NK-92 (cell line): ENCODE data around the gene KIAA0040.

Source experiments
- DNase-seq: peaks from one replicate; lab custom pipeline; 2025; ENCODE audit not compliant: unreplicated experiment; lab: John Stamatoyannopoulos, UW

Gene KIAA0040

DNA sequence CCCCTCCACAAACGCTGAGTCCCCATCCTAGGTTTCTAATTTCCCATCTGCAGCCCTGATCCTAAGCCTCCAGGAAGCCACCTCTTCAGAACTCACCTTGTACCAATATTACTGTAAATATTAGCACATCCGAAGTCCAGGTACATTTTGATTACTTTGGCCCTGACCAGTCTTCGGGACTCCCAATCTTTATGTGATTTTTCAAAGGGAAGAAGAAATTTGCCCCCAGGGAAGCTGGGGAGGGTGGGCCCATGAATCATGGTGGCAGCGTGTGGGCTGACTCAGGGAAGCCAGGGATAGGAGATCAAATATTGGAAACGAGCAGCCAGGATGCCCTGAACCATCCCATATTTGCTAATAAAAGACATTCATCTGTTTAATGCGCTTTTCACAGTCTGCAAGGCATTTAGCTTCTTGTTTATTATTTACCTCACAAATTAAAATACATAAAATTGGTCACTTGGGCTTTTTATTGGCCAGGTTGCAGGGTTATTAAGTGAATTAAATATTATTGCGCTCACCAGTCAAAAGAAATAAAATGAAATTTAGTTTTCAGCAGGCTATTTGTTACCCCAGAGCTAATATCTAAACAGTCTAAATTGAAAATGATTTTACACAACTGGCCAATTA, 46.6 kb downstream of the KIAA0040 start:
- DNase-seq, result no peak

DNA sequence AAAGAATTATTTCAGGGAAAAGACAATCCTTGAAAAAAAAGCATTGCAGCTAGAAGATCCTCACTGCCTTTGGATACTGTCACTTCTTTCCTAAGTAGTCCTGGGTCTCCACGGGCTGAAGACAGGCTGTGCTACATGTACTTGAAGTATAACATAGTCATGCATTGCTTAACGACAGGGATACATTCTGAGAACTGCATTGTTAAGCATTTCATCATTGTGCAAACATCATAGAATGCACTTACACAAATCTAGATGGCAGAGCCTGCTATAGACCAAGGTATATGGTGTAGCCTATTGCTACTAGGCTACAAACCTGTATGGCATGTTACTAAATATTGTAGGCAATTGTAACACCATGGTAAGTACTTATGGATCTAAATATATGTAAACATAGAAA, 54.0 kb downstream of the KIAA0040 start:
- DNase-seq, result no peak

DNA sequence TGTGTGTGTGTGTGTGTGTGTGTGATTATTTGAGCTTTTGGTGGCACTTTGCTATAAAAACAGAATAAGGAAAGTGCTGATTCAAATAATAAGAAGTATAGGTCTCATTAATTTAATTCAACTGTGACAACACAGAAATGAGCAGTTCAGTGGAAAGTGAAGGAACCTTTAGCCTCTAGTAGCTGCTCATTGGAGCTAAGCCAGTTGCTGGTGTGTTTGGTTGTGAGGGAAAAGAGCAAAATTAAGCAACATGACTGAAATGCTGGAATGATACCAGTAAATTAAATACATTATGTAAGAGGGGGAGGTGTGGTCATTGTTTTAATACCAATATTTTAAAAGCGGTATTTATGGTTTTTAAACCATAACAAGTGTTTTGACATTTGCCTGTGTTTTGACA, 55.2 kb downstream of the KIAA0040 start:
- DNase-seq, result no peak

DNA sequence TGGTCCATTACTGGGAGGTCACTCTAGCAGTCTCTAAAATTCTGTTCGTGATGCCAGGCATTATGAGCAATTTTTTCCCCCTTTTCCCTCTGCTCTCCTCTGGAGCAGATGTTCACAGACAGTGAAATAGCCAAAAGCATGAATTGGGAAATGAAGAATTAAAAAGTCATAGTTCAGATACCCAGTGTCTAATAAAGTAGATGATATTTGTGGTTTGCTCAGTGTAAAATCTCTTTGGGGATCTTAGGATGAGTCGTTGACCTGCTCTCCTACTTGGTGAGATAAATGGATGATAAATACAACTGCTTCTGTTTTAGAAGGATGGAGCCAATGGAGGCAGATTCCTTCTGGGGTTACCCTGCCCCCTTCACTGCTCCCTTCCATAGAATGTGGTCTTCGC, 56.3 kb downstream of the KIAA0040 start:
- no peak for DNase-seq

DNA sequence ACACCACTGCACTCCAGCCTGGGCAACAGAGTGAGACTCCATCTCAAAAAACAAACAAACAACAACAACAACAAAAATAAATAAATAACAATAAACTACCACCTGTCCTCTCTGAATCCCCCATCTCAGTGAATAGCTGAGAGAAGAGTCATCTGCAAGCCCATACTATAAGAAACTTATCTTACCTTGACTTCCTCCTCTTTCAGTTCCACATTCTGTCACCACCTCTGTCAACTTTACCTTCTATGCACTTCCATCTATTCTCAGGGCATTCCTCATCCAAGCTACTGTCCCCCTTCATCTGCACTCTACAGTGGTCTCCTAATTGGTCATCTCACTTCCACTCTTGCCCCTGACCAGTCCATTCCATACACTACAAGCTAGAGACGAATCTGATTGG, 58.1 kb downstream of the KIAA0040 start:
- no peak for DNase-seq

DNA sequence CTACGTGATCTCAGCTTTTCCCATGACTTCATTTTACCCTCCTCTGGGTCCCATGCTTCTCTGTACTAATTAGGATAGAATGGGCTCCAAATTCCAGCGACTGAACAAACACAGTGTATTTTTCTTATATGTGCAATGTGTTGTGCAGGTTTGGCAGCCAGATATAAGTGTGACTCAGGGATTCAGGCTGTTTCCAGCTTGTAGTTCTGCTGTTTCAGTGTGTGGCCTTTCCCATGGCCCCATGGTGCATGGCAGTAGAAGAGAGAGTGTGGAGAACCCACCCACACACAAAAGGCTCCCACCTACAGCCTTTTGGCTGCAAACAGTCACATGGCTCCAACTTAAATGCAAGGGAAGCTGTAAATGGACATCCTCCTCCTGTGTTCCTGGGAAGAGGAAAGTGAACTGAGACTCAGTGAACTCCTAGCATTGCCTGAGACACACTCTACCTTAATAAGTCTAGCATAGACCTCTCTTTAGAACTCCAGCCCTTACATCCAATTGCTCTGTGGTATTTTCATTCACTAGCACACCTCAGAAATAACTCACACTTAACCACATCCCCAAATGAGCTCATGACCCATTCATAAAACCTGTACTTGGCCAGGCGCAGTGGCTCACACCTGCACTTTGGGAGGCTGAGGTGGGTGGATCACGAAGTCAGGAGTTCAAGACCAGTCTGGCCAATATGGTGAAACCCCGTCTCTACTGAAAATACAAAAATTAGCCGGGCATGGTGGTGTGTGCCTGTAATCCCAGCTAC, 58.7 kb downstream of the KIAA0040 start:
- DNase-seq, result no peak

DNA sequence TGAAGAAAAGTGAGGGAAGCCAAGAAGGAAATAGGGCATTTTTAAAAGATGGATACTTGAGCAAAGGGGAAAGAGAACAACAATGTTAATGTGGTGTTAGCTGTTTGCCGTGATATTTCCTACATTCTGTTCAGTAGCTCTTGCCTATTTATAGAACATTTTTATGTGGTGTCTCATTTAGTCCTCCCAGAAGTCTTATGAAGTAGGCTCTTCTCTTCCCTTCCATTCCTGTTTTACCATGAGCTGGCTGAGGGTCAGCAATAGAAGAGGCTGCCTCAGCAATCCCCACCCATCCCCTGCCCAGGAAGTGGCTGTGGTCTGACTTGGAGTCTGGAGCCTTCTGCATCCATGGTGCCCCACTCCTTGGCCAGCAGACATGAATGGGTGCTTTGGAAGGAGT, 60.1 kb downstream of the KIAA0040 start:
- DNase-seq, result no peak

DNA sequence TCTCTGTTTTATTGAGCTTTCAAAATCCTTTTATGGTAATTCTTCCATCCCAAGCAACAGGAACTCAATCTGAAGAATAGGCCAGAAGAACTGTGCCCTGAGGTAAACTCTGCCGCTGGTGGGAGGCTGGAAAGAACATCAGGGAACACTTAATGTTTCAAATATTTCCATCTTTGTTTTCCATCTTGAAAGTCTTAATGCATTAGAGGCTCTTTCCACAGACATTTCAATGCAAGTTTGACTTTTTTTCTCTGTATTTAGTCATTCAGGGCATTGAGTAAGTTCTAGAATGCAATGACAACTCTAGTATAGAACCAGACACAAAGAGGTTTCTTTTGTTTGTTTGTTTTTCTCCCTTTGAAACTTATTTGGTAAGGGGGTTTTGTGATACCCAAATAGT, 61.5 kb downstream of the KIAA0040 start:
- DNase-seq, result no peak

DNA sequence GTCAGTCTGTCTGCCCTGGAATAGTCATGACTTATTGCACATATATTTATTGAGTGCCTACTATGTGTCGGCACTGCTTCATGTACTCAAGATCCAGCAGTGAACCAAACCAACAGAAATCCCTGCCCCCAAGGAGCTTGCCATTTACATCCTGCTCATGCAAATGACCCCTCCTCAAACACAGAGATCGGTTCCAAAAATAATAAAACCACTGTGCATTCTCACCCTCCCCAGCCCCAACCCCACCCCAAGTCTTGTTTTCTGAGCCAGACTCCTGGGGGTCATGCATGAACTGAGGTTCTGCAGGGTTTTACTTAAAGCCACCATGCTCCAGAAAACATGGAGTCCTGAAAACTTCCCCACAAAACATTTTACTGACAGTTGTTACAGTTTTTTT, 61.9 kb downstream of the KIAA0040 start:
- DNase-seq, result no peak

DNA sequence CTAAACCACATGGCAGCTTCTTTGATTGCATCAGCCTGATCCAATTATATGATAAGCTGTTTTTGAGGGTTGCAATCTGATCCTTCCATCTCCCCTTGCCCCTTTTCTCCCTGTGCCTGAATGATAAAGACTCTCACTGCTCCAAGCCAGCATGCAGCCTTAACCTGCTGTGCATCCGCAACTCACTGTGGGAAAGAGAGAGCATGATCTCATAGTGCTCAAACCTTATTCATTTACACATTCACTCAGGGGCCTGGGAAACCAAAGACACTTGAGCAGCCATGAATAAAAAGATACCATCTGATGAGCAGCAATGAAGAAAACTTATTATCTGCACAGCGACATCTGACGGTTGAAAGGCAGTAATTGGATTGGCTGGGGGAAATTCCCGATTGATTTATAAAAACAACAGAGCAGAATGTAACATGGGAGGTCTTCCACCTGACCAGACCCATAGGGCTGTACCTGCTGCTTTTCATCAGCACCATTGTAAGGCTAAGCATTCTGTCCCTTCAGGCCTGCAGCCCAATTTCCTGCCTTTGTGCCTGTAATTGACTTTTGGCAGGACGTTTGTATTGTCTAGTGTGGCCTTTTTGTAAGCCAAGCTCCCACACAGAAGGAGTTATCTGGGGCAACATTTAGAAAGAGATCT, 62.5 kb downstream of the KIAA0040 start:
- DNase-seq, result no peak

DNA sequence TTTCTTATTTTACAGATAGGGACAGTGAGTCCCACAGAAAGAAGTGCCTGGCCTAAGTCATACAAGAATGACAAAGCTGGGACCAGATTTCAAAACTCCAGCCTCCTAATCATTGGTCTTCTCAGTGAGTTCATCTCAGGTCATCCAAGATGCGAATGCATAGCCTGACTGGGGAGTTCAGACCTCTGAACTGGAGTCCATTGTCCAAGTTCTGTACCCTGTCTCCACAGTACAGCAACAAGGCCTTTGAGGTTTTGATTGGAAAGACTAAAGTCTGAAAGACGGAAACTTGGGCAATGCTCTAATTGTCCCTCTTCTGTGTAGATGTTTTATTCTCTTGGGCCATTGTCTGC, 63.0 kb downstream of the KIAA0040 start:
- DNase-seq, result no peak

DNA sequence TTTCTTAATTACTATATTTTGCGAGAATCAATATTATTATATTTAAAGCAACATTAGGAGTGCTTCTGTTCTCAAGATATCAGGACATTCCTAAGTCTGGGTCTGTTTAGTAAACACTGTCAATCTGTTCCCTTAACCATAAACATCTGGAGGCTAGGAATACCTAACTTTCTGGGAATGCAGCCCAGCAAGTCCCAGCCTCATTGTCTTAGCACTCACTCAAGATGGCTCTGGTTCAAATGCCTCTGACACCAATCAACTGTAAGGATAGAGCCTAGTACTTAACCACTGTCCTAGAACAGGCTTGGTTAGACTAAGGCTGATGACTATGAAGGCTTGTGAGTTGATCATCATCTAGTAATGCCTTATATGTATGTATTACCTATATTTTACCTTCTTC, 63.4 kb downstream of the KIAA0040 start:
- no peak for DNase-seq

DNA sequence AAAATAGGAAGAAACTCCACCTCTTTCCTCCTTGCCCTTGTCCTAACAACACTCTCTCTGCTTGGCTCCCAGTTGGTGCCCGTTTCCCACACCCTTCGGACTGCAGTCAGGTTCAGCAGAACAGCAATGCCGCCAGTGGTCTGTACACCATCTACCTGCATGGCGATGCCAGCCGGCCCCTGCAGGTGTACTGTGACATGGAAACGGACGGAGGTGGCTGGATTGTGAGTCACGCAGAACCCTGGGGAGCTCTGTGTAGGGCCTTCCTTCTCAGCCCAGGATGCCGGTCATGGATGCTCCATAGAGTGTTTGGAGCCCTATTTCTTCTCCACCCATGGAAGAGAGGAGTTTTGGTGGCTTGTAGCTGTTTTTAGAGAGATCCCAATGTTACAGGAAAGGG, 64.1 kb downstream of the KIAA0040 start:
- no peak for DNase-seq

DNA sequence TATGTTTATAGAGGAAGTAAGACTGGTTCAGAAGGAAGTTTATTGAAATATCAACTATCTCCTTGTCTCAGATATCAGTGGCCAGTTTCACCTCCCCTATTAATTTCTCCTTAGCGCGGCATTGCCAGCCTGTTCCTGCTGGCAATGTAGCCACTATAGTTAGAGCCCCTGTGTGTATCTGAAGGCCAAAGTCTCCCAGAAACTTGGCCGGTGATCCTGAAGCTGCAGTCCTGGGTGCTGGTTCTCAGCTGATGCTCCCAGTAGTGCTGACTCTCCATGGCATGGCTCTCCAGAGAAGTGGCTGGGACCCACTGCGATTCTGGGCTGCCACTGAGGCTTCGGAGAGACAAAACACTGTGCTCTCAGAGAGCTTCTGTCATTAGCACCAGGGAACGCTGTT, 65.0 kb downstream of the KIAA0040 start:
- DNase-seq, result no peak

DNA sequence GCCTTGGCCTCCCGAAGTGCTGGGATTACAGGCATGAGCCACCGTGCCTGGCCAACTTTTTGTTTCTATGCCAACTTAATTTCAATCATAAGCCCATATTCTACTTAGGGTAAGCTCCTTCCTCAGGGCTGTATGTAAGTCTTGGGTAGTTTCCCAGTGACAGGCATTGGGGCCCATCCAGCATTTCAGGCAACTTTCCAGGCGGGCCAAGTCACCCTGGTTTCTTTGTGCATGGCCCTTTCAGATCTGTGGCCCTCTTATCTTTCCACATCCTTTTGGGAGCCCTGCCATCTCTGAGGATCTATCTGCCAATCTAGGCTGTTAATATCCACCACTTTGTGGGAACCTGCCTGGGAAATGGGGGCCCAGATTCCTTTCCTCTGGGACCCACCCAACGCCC, 66.2 kb downstream of the KIAA0040 start:
- DNase-seq, result no peak

DNA sequence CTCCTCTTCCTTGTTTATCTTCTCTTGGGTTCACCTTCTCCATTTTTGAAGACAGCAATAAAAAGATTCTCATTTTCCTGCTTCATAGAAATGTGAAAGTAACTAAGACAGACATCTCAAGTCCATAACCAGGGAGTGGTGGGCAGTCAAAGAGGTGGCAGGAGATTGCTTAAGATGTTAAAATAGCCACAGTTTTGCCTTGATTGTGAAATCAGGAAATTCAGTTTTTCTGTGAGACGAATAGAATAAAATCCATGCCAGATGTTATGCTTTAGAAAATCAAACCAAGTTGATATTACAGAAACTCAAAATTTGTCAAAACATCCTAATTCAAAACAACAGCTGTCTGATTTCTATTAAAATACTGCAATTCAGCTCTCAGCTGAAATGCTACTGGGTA, 67.7 kb downstream of the KIAA0040 start:
- no peak for DNase-seq

DNA sequence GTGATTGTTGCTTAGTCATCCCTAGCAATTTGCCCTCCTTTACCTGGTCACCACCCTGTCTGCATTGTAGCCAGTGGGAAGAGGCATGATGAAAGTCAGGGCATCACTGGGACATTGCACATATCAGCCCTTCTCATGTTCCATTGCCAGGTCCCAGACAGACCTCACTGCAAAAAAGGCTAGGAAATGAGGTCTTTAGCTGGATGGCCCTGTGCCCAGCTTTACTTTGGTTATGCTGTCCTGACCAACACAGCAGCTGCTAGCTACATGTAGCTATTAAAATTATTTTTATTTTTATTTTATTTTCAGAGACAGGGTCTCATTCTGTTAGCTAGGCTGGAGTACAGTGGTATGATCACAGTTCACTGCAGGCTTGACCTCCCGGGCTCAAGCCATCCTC, 72.1 kb downstream of the KIAA0040 start:
- no peak for DNase-seq

DNA sequence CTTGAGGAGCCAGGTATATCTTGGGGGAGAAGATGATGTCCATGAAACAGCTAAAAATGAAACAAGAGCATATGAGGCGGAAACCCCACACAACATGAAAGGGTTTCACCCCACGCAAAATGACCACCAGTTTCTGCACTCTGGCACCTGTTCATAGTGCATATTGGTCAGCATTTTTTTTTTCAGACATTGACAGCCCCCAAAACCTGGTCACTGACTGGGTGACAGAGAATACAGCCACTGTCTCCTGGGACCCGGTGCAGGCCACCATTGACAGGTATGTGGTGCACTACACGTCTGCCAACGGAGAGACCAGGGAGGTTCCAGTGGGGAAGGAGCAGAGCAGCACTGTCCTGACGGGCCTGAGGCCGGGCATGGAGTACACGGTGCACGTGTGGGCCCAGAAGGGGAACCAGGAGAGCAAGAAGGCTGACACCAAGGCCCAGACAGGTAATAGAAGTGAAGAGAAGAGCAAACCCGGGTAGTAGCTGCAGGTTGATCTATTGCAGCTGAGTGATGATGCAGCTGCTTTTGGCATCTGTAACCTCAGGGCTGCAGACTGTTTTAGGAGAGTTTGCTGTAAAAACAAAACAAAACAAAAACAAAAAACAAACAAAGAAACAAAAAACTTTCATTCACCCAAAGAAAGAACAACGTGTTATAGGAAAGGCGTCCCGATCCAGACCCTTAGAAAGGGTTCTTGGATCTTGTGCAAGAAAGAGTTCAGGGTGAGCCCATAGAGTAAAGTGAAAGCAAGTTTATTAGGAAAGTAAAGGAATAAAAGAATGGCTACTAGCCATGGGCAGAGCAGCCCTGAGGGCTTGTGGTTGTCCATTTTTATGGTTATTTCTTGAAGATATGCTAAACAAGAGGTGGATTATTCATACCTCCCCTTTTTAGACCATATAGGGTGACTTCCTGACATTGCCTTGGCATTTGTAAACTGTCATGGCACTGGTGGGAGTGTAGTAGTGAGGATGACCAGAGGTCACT, 73.9 kb downstream of the KIAA0040 start:
- DNase-seq, result no peak

DNA sequence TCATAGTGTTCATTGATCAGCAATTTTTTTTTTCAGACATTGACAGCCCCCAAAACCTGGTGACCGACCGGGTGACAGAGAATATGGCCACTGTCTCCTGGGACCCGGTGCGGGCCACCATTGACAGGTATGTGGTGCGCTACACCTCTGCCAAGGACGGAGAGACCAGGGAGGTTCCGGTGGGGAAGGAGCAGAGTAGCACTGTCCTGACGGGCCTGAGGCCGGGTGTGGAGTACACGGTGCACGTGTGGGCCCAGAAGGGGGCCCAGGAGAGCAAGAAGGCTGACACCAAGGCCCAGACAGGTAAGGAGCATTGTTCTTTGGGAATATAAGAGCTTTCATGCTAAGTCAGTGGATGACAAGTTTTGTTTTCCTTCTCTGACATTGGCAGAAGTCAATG, 75.7 kb downstream of the KIAA0040 start:
- DNase-seq, result no peak

DNA sequence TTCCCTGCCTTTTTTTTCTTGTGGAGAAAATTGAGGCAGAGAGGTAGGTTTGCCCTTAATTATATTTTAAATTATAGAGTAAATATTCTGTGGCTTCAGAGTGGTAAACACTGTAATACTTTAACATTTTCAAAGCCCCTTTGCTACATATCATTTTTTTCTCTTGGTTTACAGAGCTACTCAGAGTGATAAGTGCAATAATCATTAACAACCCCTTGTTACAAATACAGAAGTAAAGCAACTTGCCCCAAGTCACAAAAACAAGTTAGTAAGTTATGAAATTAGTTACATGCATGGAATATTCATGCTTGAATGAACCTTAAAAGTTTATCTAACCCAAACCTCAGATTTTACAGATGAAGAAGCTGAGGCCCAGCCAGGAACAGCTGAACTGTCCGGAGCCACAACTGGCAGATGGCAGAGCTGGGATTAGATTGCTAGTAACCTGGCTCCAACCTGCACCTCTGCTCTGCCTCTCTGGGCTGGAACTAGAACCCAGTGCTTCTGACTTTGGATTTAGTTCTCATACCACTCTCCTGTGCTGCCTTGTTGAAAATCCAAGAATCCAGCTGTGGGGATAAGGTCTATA, 76.3 kb downstream of the KIAA0040 start:
- no peak for DNase-seq

DNA sequence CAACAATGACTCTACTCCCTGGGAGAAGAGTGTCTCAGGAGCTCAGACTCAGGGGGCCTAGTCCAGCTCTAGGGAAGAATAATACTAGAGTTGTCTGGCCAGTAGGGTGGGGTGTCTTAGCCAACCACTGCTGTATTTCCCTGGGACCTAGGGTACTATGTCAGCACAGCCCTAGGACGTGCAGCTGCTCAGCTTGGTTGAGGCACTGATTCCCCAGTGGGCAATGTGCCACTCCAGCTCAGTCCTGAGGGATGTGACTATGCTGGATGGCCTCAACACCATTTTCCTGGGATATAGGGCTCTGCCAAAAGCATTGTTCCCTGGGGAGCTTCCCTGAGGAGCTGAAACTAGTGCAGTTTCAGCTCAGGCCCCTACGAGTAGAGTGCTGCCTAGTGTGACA, 77.6 kb downstream of the KIAA0040 start:
- no peak for DNase-seq
